ENCODE data around the gene ARMC3.

DNA sequence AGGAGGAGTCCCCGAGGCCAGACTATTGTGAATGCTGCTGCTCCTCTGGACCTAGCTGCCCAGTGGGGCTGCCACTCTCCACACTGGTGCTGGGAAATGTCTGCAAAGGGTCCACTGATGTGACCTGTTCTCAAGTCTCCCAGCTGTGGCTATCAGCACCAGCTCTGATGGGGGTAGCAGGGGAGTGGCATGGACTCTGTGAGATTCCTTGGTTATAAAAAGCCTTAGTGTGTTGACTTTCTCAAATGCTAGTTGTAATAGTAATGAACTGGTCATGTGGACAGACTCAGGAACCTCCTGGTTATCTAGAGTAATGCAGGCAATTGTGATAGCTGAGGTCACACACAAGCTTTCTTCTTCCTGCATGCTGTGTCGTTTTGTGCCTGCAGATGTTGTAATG, 34.1 kb upstream of the ARMC3 start:
- TF ChIP-seq TCF4 (CRISPR knock-in tag; IDR thresholded peaks at IDR 0.05; ENCODE audit: borderline replicate concordance) (no peak), ZFP3 (CRISPR knock-in tag; IDR thresholded peaks at IDR 0.05) (no peak)
